DND-41 (cell line): ENCODE results near the gene LYRM4.

ENCODE experiments used
- ATAC-seq: fragments of 200-7000 bp; cut with Tn5 transposase; 3 replicates; pipeline ENCODE4 v1.9.1; 2021; ENCODE audit warnings: low read depth; ENCODE audit not compliant: insufficient read depth
- DNase-seq: peaks from one replicate; pipeline ENCODE4 v3.0.0-alpha.2; 2020
- H2AFZ ChIP-seq: 2 replicates; pipeline ENCODE4 v1.6.0; 2012; ENCODE audit warnings: low read depth, low read length
- H3K27ac ChIP-seq: 2 replicates; pipeline ENCODE4 v1.5.1; 2012; ENCODE audit warnings: low read length, inconsistent platforms
- H3K27me3 ChIP-seq: fragments of 200-600 bp; sonication (generic); 2 replicates; pipeline ENCODE4 v1.6.0; 2012; ENCODE audit warnings: low read length, mild to moderate bottlenecking, inconsistent platforms; ENCODE audit not compliant: insufficient read depth, poor library complexity
- H3K36me3 ChIP-seq: 2 replicates; pipeline ENCODE4 v1.5.1; 2012; ENCODE audit warnings: low read length, inconsistent platforms; ENCODE audit not compliant: insufficient read depth
- H3K4me1 ChIP-seq: 2 replicates; pipeline ENCODE4 v1.5.1; 2012; ENCODE audit warnings: mild to moderate bottlenecking, low read length; ENCODE audit not compliant: insufficient read depth
- H3K4me2 ChIP-seq: 2 replicates; pipeline ENCODE4 v1.6.0; 2012; ENCODE audit warnings: mild to moderate bottlenecking, moderate library complexity, low read length, inconsistent platforms; ENCODE audit not compliant: insufficient read depth
- H3K4me3 ChIP-seq, 2 experiments: fragments of 200-600 bp in 1 of 2; shearing (Covaris generic) in 1 of 2; 2 replicates each; pipeline ENCODE4 v1.5.1; 2012 to 2016; ENCODE audit warnings: inconsistent platforms in 2 of 2, low read length in 2 of 2, mild to moderate bottlenecking in 2 of 2, low read depth in 1 of 2, moderate library complexity in 1 of 2
- H3K79me2 ChIP-seq: 2 replicates; pipeline ENCODE4 v1.6.0; 2012; ENCODE audit warnings: low read length, inconsistent platforms; ENCODE audit not compliant: insufficient read depth
- H3K9ac ChIP-seq: 2 replicates; pipeline ENCODE4 v1.6.0; 2012; ENCODE audit warnings: low read depth, mild to moderate bottlenecking, inconsistent platforms, low read length, moderate library complexity
- H3K9me3 ChIP-seq: 2 replicates; pipeline ENCODE4 v1.5.1; 2012; ENCODE audit warnings: low read length, moderate library complexity, mild to moderate bottlenecking, inconsistent platforms; ENCODE audit not compliant: insufficient read depth, severe bottlenecking
- H4K20me1 ChIP-seq: 2 replicates; pipeline ENCODE4 v1.6.0; 2012; ENCODE audit warnings: low read length; ENCODE audit not compliant: insufficient read depth
- EZH2 ChIP-seq: IDR thresholded peaks from 3 replicates; pipeline ENCODE4 v1.6.1; 2012; ENCODE audit warnings: borderline replicate concordance, low read depth, mild to moderate bottlenecking, moderate library complexity, low read length, inconsistent platforms; ENCODE audit not compliant: severe bottlenecking
- TF ChIP-seq, protein P1 (sequence below): IDR thresholded peaks from 2 replicates; pipeline ENCODE4 v1.5.1; 2012; ENCODE audit warnings: borderline replicate concordance, low read length, moderate library complexity, mild to moderate bottlenecking; ENCODE audit not compliant: poor library complexity, severe bottlenecking; ENCODE audit errors: extremely low read depth

Gene LYRM4

DNA sequence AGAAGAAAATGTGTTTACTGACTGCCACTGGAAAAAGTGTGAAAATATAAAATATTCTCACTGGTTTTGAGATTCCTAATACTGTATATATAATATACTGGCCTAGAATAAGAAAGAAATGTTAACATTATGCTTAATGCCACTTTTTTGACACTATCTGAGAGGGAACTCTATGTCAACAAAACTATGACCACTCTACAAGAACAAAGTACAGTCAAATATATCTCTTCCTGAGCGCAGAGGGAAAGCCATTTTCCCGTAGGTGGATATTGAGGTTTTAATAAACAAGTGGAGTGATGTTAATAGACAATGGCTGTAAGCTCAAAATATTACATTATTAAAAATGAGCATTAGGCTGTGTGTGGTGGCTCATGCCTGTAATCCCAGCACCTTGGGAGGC is 24.9 kb downstream of the LYRM4 start:
- Histone ChIP-seq H3K36me3 (peaks cover 4% of the 10 kb centered on the region; the same call in 1 of the 2 replicates), H3K4me2 (no peak overlapping the region), H3K27ac (no peak overlapping the region), H2AFZ (no peak overlapping the region), H3K9ac (no peak overlapping the region), H4K20me1 (peaks cover 10% of the 10 kb centered on the region; the same call in 1 of the 2 replicates), H3K79me2 (no peaks in the 10 kb centered on the region), H3K4me3 (no peak overlapping the region), H3K9me3 (no peaks in the 10 kb centered on the region), H3K27me3 (no peaks in the 10 kb centered on the region), H3K4me1 (no peaks in the 10 kb centered on the region)
- DNase-seq: no peak
- TF ChIP-seq EZH2: no peak
- TF ChIP-seq, protein P1, sequence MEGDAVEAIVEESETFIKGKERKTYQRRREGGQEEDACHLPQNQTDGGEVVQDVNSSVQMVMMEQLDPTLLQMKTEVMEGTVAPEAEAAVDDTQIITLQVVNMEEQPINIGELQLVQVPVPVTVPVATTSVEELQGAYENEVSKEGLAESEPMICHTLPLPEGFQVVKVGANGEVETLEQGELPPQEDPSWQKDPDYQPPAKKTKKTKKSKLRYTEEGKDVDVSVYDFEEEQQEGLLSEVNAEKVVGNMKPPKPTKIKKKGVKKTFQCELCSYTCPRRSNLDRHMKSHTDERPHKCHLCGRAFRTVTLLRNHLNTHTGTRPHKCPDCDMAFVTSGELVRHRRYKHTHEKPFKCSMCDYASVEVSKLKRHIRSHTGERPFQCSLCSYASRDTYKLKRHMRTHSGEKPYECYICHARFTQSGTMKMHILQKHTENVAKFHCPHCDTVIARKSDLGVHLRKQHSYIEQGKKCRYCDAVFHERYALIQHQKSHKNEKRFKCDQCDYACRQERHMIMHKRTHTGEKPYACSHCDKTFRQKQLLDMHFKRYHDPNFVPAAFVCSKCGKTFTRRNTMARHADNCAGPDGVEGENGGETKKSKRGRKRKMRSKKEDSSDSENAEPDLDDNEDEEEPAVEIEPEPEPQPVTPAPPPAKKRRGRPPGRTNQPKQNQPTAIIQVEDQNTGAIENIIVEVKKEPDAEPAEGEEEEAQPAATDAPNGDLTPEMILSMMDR: no peak
- no peak for ATAC-seq

DNA sequence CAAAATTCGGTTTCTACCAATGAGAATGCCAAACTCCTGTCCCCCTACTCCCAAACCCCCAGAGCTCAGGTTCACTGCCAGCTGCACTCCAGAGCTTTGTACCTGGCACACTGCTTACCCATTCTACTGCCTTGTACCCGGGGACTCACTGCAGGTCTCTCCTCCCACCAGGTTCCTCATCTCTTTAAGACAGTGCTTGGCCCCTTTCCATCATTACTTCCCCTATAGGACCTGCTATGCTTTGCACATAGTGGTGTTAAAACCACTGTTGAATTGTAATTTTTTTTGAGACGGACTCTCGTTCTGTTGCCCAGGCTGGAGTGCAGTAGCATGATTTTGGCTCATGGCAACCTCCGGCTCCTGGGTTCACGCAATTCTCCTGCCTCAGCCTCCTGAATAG is 25.9 kb downstream of the LYRM4 start:
- H3K4me2 ChIP-seq: no peak overlapping the region
- TF ChIP-seq, protein P1: no peak
- TF ChIP-seq EZH2: no peak
- no peaks in the 10 kb centered on the region for H3K4me1 ChIP-seq
- peaks cover 10% of the 10 kb centered on the region; the same call in 1 of the 2 replicates for H4K20me1 ChIP-seq
- peaks cover 4% of the 10 kb centered on the region; the same call in 1 of the 2 replicates for H3K36me3 ChIP-seq
- no peak overlapping the region for H2AFZ ChIP-seq
- ATAC-seq (no peak), DNase-seq (no peak)
- no peaks in the 10 kb centered on the region for H3K9me3 ChIP-seq
- no peak overlapping the region for H3K4me3 ChIP-seq
- no peaks in the 10 kb centered on the region for H3K79me2 ChIP-seq
- H3K9ac ChIP-seq: no peak overlapping the region
- no peaks in the 10 kb centered on the region for H3K27me3 ChIP-seq
- H3K27ac ChIP-seq: no peak overlapping the region

DNA sequence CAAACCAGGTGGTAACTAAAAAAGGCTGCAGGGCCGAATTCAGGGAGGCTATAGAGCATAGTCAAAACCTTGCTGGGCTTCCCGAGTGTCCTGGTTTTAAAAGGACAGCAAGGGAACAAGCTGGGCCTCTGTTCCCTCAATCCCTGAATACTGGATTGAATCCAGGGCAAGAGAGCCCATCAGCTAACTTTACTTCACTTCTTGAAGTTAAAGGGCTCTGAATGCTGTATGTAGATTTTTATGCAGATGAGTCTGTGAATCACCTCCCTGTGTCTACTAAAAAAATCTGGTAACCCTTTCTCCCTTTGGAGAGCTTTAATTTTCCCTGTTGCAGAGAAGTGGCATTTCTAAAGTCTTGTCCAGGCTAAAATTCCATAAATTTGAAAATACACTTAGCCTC is 29.5 kb downstream of the LYRM4 start:
- Histone ChIP-seq H3K9ac (no peak overlapping the region), H3K9me3 (no peaks in the 10 kb centered on the region), H3K4me2 (no peak overlapping the region), H3K27me3 (no peaks in the 10 kb centered on the region), H3K4me1 (no peaks in the 10 kb centered on the region), H3K79me2 (no peaks in the 10 kb centered on the region), H3K27ac (no peak overlapping the region), H4K20me1 (no peaks in the 10 kb centered on the region), H2AFZ (no peak overlapping the region), H3K4me3 (no peak overlapping the region), H3K36me3 (peaks cover 4% of the 10 kb centered on the region; the same call in 1 of the 2 replicates)
- TF ChIP-seq, protein P1: no peak
- TF ChIP-seq EZH2: no peak
- no peak for DNase-seq
- no peak for ATAC-seq

- DNase-seq: no peak
- Histone ChIP-seq H2AFZ (no peak overlapping the region), H3K27ac (no peak overlapping the region), H3K27me3 (no peaks in the 10 kb centered on the region), H3K9me3 (no peaks in the 10 kb centered on the region), H3K9ac (no peak overlapping the region), H4K20me1 (no peaks in the 10 kb centered on the region), H3K4me3 (no peak overlapping the region), H3K36me3 (peaks cover 4% of the 10 kb centered on the region; the same call in 1 of the 2 replicates), H3K4me1 (no peaks in the 10 kb centered on the region), H3K79me2 (no peaks in the 10 kb centered on the region), H3K4me2 (no peak overlapping the region)
- TF ChIP-seq, protein P1: no peak
- TF ChIP-seq EZH2: no peak
- no peak for ATAC-seq
These were observed 30.7 kb downstream of the LYRM4 start for GRCh38 chr6:5230081-5230480.
